Muscle layer of colon (tissue), 2 donors: ENCODE data around the gene RPS26.
"Not testable (repeated sequence)": the region's sequence is repeated elsewhere in the genome, so short reads cannot be mapped to it uniquely, and the experiment has no call there.

ENCODE experiments used
- H3K27ac ChIP-seq: one replicate; pipeline ENCODE4 v1.7.0; 2013; ENCODE audit warnings: low read depth, mild to moderate bottlenecking, low read length, moderate library complexity
- H3K27me3 ChIP-seq, 2 donors: one replicate each; pipeline ENCODE4 v1.7.0; 2013; ENCODE audit warnings: low read length in 2 of 2, mild to moderate bottlenecking in 2 of 2; ENCODE audit not compliant: insufficient read depth in 2 of 2, control insufficient read depth in 1 of 2
- H3K36me3 ChIP-seq: one replicate; pipeline ENCODE4 v1.7.0; 2013; ENCODE audit warnings: mild to moderate bottlenecking, low read length; ENCODE audit not compliant: insufficient read depth
- H3K4me1 ChIP-seq: one replicate; pipeline ENCODE4 v1.7.0; 2013; ENCODE audit warnings: mild to moderate bottlenecking, low read length; ENCODE audit not compliant: insufficient read depth
- H3K4me3 ChIP-seq, 2 donors: one replicate each; pipeline ENCODE4 v1.7.0; 2013; ENCODE audit warnings: low read length in 2 of 2, low read depth in 1 of 2, mild to moderate bottlenecking in 1 of 2, moderate library complexity in 1 of 2
- H3K9ac ChIP-seq: one replicate; pipeline ENCODE4 v1.7.0; 2013; ENCODE audit warnings: low read length
- H3K9me3 ChIP-seq: one replicate; pipeline ENCODE4 v1.7.0; 2013; ENCODE audit warnings: mild to moderate bottlenecking, low read length
- donor health status: abdominal sarcoma.
- donor health status: Adenocarcinoma of cecum.

The RPS26 gene

DNA sequence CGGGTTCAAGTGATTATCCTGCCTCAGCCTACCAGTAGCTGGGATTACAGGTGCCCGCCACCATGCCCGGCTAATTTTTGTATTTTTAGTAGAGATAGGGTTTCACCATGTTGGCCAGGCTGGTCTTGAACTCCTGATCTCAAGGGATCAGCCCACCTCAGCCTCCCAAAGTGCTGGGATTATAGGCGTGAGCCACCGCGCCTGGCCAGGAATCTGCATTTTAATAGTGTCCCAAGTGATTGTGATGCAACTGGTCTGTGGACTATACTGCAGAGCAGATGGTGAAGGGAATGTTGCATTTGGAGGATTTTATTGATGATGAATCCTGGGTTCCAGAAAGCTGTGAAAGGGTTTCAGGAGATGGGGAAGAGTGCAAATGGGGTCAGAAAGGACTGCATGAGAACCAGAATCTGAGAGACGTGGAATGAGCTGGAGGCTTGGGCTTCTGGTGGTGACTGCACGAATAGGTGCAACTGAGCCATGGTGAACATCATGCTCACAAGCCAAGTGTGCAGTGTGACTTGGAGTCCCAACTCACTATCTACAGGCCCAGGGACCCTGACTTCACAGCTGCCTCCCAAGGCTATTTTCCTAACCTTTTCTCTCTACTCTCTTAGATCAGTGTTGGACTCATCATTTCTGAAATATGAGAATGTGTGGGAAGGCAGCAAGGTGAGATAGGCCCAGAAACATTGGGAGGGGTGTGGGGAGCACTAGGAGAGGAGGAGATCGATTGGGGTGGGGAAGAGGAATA, 4.5 kb downstream of the RPS26 start:
- Histone ChIP-seq H3K27ac (peak overlapping the region; percentile 3), H3K27me3 (no peaks in the 10 kb centered on the region), H3K4me1 (peaks cover 17% of the 10 kb centered on the region), H3K9me3 (no peaks in the 10 kb centered on the region), H3K4me3 (no peak overlapping the region), H3K9ac (no peak overlapping the region), H3K36me3 (peaks cover 29% of the 10 kb centered on the region)

DNA sequence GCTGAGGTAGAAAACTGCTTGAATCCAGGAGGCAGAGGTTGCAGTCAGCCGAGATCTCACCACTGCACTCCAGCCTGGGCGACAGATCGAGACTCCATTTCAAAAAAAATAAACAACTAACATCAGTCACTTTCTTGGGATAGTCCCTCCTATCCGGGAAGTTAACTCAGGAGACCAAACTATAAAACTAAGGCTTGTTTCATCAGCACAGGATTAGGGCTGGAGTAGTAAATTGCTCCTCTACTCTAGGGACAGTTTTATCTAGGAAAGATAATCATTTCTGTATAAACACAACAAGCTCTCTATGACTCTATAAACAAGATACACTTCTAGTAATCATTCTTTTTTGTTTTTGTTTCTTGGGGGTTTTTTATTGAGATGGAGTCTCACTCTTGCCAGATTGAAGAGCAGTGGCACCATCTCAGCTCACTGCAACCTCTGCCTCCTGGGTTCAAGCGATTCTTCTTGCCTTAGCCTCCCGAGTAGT, 11.7 kb downstream of the RPS26 start:
- H3K4me1 ChIP-seq, result no peaks in the 10 kb centered on the region
- H3K36me3 ChIP-seq, result no peaks in the 10 kb centered on the region
- H3K27ac ChIP-seq, result no peak overlapping the region
- no peak overlapping the region for H3K9ac ChIP-seq
- H3K4me3 ChIP-seq, result no peak overlapping the region
- no peaks in the 10 kb centered on the region for H3K27me3 ChIP-seq
- H3K9me3 ChIP-seq, result no peaks in the 10 kb centered on the region

DNA sequence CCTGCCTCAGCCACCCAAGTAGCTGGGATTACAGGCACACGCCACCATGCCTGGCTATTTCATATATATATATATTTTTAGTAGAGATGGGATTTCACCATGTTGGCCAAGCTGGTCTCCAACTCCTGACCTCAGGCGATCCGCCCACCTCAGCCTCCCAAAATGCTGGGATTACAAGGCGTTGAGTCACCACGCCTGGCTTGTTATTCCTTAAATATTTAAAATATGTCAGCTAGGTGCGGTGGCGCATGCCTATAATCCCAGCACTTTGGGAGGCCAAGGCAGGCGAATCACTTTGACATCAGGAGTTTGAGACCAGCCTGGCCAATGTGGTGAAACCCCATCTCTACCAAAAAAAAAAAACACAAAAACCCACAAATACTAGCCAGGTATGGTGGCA, 18.2 kb downstream of the RPS26 start:
- not testable (repeated sequence) for H3K27me3 ChIP-seq, H3K4me3 ChIP-seq, H3K36me3 ChIP-seq, H3K9me3 ChIP-seq, H3K4me1 ChIP-seq, H3K9ac ChIP-seq, H3K27ac ChIP-seq

DNA sequence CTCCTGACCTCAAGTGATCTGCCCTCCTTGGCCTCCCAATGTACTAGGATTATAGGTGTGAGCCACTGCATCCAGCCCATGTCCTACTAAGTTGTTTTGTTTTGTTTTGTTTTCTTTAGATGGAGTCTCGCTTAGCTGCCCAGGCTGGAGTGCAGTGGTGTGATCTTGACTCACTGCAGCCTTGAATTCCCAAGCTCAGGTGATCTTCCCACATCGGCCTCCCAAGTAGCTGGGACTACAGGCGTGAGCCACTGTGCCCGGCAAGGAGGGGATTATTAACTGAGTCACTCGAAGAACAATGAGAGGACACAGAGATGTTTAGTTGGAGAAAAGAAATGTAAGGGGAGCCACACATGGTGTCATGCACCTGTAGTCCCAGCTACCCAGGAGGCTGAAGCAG, 20.3 kb downstream of the RPS26 start:
- Histone ChIP-seq H3K4me3 (no peak overlapping the region), H3K4me1 (no peaks in the 10 kb centered on the region), H3K9me3 (no peaks in the 10 kb centered on the region), H3K27me3 (no peaks in the 10 kb centered on the region), H3K27ac (no peak overlapping the region), H3K9ac (no peak overlapping the region), H3K36me3 (no peaks in the 10 kb centered on the region)

DNA sequence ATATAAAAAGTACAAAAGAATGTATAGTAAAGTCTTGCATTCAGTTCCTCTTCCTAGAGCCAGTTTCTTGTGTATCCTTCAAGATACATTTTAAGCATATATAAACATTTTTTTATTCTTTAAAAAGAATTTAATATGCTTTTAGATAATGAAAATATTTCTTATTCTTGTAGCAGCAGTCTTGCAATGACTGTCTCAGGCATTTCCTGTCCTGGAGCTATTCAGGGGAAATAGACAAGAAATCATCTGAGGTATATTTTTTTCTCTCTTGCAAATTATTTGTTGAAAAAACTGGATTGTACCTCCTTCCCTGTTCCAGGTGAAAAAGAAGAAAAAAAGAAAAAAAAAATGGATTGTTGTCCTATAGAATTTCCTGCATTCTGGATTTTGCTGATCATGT, 21.3 kb downstream of the RPS26 start:
- no peak overlapping the region for H3K27ac ChIP-seq
- no peaks in the 10 kb centered on the region for H3K27me3 ChIP-seq
- H3K9me3 ChIP-seq, result no peaks in the 10 kb centered on the region
- no peaks in the 10 kb centered on the region for H3K4me1 ChIP-seq
- no peak overlapping the region for H3K4me3 ChIP-seq
- H3K9ac ChIP-seq, result no peak overlapping the region
- H3K36me3 ChIP-seq, result no peaks in the 10 kb centered on the region

DNA sequence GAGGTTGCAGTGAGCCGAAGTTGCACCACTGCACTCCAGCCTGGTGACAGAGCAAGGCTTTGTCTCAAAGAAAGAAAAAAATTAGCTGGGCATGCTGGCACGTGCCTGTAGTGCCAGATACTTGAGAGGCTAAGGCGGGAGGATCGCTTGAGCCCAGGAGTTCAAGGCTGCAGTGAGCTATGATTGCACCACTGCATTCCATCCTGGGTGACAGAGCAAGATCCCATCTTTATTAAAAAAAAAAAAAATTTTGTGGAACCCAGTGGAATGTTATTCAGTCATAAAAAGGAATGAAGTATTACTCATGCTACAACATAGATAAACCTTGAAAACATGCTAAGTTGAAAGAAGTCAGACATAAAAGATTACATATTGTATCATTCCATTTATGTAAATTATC, 29.9 kb downstream of the RPS26 start:
- Histone ChIP-seq H3K36me3 (no peaks in the 10 kb centered on the region), H3K4me1 (no peaks in the 10 kb centered on the region), H3K9ac (no peak overlapping the region), H3K27me3 (no peaks in the 10 kb centered on the region), H3K4me3 (no peak overlapping the region), H3K9me3 (no peaks in the 10 kb centered on the region), H3K27ac (no peak overlapping the region)

DNA sequence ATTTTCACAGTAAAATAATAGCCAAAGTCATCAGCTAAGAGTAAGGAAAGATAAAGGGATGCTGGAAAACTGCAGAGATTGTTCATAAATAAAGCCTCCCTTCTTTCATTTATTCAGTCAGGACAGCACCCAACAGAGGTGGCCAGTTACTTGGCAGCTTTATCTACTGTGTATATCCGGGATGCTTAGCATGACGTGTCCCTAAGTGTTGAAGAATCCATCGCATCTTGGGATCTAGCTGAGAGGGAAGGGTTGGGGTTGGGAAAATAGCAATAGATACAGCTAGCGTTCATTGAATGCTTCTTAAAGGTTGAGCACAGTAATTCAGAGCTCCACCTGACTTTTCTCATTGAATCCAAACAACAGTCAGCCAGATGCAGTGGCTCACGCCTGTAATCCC, 32.7 kb downstream of the RPS26 start:
- H3K36me3 ChIP-seq, result no peaks in the 10 kb centered on the region
- H3K27ac ChIP-seq, result no peak overlapping the region
- H3K9me3 ChIP-seq, result no peaks in the 10 kb centered on the region
- no peak overlapping the region for H3K9ac ChIP-seq
- H3K4me3 ChIP-seq, result no peak overlapping the region
- no peaks in the 10 kb centered on the region for H3K27me3 ChIP-seq
- peaks cover 2% of the 10 kb centered on the region for H3K4me1 ChIP-seq

DNA sequence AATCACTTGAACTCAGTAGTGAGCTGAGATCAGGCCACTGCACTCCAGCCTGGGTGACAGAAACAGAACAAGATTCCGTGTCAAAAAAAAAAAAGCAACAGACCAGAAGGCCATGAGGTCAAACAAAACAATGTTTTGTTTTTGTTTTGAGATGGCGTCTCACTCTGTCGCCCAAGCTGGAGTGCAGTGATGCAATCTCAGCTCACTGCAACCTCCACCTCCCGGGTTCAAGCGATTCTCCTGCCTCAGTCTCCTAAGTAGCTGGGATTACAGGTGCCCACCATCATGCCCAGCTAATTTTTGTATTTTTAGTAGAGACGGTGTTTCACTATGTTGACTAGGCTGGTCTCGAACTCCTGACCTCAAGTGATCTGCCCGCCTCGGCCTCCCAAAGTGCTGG, 36.2 kb downstream of the RPS26 start:
- H3K4me3 ChIP-seq, H3K36me3 ChIP-seq, H3K27ac ChIP-seq, H3K4me1 ChIP-seq, H3K9ac ChIP-seq, H3K9me3 ChIP-seq: not testable (repeated sequence)
- peaks cover 0 to 12% of the 10 kb centered on the region in 2 donors for H3K27me3 ChIP-seq

DNA sequence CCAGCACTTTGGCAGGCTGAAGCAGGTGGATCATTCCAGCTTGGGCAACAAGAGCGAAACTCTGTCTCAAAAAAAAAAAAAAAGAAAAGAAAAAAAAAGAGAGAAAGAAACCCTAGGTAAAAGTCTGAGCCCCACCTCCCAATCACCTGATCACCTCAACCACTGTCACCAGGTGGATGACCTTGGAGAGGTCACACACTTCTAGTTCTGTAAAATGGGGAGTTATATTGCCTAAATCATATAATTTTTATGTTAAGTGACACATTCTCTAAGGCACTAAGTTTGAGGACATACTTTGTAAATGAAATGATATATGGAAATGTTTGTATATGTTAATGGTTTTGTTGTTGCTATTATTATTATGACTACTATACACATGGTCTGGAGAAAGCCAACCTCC, 36.7 kb downstream of the RPS26 start:
- no peak overlapping the region for H3K27ac ChIP-seq
- H3K4me1 ChIP-seq, result peaks cover 9% of the 10 kb centered on the region

DNA sequence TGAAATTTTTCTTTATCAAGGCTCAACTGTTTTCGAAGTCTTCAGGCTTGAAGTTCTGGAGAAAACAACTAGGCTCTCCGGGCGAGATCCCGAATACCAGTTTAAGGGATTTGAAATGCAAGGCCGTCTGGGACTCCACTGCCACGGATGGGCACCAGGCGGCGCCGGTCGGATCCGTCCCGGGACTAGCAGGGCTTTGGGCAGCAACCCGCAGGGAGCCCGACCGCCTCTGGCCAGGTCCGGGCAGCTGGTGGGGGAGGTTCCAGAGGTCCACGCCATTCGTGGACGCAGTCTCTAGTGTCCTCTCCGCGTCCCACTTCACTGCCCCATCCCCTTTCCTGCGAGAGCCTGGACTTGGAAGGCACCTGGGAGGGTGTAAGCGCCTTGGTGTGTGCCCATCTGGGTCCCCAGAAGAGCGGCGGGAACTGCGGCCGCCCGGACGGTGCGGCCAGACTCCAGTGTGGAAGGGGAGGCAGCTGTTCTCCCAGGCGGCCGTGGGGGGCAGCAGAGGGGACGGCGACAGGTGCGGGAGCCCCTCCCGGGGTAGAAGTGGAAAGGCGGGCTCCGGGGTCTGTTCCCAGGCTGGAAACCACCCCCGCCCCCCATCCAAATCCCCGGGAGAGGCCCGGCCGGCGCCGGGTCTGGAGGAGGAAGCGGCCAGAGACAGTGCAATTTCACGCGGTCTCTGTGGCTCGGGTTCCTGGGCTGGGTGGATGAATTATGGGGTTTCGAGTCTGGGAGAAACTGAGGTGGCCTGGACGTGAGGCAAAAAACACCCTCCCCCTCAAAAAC, 37.4 kb downstream of the RPS26 start:
- Histone ChIP-seq H3K9ac (no peak overlapping the region), H3K27ac (no peak overlapping the region), H3K36me3 (no peaks in the 10 kb centered on the region), H3K27me3 (peaks cover 0 to 12% of the 10 kb centered on the region in 2 donors), H3K4me3 (peak overlapping the region; percentile 55 to 59), H3K9me3 (no peaks in the 10 kb centered on the region), H3K4me1 (peaks cover 9% of the 10 kb centered on the region)

More for the DNA sequence above, 36.7 kb downstream of the RPS26 start:
- Histone ChIP-seq H3K36me3 (no peaks in the 10 kb centered on the region), H3K4me3 (no peak overlapping the region), H3K9me3 (no peaks in the 10 kb centered on the region), H3K27me3 (peaks cover 0 to 12% of the 10 kb centered on the region in 2 donors), H3K9ac (no peak overlapping the region)

DNA sequence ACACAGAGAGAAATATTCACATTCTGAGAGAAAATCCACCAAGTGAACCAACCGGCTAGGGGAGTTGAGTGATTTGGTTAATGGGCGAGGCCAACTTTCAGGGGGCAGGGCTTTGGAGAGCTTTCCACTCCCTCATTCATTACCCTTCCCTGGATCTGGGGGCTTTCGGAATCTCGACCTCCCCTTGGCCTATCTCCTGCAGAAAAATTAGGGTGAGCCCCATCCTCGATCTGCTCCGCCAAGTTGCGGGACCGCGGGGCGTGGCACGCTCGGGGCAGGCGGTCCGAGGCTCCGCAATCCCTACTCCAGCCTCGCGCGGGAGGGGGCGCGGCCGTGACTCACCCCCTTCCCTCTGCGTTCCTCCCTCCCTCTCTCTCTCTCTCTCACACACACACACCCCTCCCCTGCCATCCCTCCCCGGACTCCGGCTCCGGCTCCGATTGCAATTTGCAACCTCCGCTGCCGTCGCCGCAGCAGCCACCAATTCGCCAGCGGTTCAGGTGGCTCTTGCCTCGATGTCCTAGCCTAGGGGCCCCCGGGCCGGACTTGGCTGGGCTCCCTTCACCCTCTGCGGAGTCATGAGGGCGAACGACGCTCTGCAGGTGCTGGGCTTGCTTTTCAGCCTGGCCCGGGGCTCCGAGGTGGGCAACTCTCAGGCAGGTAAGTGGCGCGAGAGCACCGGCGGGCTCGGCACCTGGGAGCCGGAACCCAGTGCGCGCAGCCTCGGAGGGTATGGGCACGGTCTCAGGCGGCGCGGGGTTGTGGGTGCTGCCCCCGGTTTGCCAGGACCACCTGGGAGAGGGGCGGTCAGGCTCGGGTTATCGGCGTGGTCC, 38.2 kb downstream of the RPS26 start, which contains the start of gene ERBB3:
Gene ERBB3 (plus strand): TSS at position 443 of the 833 bp plus-strand sequence. CDS start 136 bp downstream, at position 579.
- Histone ChIP-seq H3K36me3 (no peaks in the 10 kb centered on the region), H3K4me1 (peaks cover 9% of the 10 kb centered on the region), H3K9me3 (no peaks in the 10 kb centered on the region), H3K4me3 (peak within 1 kb of the TSS; percentile 55 to 59), H3K27ac (no peak within 1 kb of the TSS), H3K9ac (no peak within 1 kb of the TSS), H3K27me3 (peaks cover 0 to 12% of the 10 kb centered on the region in 2 donors)
